ENCODE data around the gene PTPRZ1. TPM values are rescaled to one million over a fixed set of nuclear protein-coding genes. Genes with fewer than 3 reads are reported as not detected.

PTPRZ1 gene
- total and polyA plus RNA-seq, 12 donors: 0.09 to 0.87 (median 0.36) TPM

DNA sequence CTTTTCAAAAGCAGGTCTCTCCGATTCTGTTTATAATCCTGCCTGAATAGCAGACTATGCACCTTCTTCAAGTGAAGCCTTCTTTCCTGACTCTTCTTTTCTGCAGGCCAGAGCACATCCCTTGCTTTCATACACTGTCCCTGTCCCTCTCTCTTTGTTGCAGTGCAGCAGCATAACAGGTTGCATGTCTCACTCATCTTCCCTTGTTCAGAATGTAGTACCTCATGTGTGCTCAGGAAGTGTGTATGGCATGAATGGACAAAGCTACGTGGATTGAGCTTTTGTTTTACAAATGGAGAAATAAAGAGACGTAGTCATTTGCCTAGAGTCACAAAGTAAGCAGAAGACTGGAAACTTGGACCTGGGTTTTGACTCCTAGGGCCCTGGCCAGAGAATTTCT lies 68.0 kb downstream of the PTPRZ1 start:
- Histone ChIP-seq H3K36me3 (no peaks in the 10 kb centered on the region), H3K27ac (no peak overlapping the region), H3K4me3 (no peak overlapping the region), H3K9me3 (no peaks in the 10 kb centered on the region), H3K27me3 (no peaks in the 10 kb centered on the region), H3K4me1 (no peaks in the 10 kb centered on the region)
- ATAC-seq (no peak), DNase-seq (no peak)
- intact Hi-C loops (cut with DNase I): no loop called here
- TF ChIP-seq, protein P1, sequence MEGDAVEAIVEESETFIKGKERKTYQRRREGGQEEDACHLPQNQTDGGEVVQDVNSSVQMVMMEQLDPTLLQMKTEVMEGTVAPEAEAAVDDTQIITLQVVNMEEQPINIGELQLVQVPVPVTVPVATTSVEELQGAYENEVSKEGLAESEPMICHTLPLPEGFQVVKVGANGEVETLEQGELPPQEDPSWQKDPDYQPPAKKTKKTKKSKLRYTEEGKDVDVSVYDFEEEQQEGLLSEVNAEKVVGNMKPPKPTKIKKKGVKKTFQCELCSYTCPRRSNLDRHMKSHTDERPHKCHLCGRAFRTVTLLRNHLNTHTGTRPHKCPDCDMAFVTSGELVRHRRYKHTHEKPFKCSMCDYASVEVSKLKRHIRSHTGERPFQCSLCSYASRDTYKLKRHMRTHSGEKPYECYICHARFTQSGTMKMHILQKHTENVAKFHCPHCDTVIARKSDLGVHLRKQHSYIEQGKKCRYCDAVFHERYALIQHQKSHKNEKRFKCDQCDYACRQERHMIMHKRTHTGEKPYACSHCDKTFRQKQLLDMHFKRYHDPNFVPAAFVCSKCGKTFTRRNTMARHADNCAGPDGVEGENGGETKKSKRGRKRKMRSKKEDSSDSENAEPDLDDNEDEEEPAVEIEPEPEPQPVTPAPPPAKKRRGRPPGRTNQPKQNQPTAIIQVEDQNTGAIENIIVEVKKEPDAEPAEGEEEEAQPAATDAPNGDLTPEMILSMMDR (IDR thresholded peaks at IDR 0.05): no peak
- 35 to 47% methylated on average over 3 of the region's 3 CpGs for WGBS, 2 donors

DNA sequence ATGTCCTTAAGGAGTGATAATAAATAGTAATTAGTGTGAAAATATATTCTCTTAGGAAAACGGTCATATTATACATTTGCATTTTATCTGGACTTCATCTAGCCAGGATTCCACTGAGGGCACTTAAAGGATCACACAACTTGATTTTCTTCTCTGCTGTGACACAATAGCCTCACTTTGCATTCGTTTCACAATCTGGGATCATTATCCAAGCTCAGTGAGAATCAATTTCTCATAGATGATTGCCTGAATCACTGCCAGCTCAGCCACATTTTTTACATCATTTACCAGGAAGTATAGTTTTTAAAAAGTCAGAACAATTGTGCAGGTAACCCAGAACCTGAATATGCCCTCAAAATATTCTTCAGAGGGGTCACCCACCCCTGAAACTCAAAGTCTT lies 68.9 kb downstream of the PTPRZ1 start:
- TF ChIP-seq, protein P1 (IDR thresholded peaks at IDR 0.05): no peak
- no peaks in the 10 kb centered on the region for H3K9me3 ChIP-seq
- 43 to 46% methylated on average over 2 of the region's 2 CpGs for WGBS, 2 donors
- no peaks in the 10 kb centered on the region for H3K4me1 ChIP-seq
- no peak overlapping the region for H3K4me3 ChIP-seq
- no peak overlapping the region for H3K27ac ChIP-seq
- no peaks in the 10 kb centered on the region for H3K36me3 ChIP-seq
- H3K27me3 ChIP-seq: no peaks in the 10 kb centered on the region
- intact Hi-C loops (cut with DNase I): no loop called here
- no peak for DNase-seq
- no peak for ATAC-seq

DNA sequence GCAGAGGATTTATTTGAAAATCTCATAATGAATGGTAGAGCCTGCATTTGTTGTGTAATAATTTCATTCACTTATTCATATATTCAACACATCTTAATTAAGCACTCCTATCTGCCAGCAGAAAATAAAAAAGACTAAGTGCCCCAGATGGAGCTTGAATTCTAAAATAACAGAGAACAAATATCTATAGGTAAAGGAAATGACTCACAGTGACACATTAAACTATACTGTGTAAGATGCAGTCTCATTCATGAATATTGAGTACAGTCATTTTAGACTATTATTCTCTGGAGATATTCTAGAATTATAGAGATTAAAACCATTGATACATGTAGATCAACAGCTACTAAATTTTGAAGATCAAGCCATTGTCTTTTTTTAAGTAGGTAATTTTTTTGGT lies 72.1 kb downstream of the PTPRZ1 start:
- no peak overlapping the region for H3K27ac ChIP-seq
- TF ChIP-seq, protein P1 (IDR thresholded peaks at IDR 0.05): no peak
- ATAC-seq (no peak), DNase-seq (no peak)
- intact Hi-C loops (cut with DNase I): no loop called here
- no peaks in the 10 kb centered on the region for H3K4me1 ChIP-seq
- H3K4me3 ChIP-seq: no peak overlapping the region
- no peaks in the 10 kb centered on the region for H3K36me3 ChIP-seq
- H3K27me3 ChIP-seq: no peaks in the 10 kb centered on the region
- no peaks in the 10 kb centered on the region for H3K9me3 ChIP-seq

DNA sequence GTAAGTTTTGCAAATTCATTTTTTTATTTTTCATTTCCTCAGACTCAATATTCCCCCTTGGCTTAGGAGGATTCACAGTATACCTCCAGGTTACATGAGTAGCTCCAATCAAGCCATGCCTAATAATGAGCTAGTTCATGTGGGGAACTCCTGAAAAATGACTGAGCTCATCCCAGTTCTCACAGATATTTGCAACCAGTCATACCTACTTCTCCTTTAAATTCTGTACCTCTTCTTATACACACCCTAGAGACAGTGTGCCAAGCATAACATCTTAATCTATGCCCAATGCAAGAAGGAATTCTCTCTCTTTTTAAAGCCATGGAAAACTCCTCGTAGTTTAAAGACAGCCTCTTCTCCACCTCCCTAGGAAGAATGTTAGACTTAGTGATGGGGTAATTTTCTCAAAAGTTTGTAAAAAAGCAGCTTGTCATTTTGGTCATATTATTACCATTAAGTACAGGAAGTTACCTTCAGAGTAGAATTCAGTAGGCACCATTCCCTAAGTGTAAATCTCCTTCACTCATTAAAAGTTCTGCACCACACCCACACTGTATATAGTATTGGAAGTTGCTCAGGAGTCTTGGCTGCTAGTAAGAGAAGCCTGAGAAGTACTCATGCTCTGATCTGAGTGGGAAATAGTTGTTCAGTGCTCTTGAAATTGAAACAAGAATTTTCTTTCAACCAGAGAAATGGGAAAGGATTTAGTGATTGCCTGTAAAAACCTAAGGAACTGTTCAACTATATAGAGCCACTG lies 72.7 kb downstream of the PTPRZ1 start:
- 44 to 57% methylated on average over 1 of the region's 1 CpG for WGBS, 2 donors
- no peak for ATAC-seq
- no peak for DNase-seq

More for the DNA sequence above, 72.7 kb downstream of the PTPRZ1 start:
- intact Hi-C loops (cut with DNase I): no loop called here
- H3K36me3 ChIP-seq: no peaks in the 10 kb centered on the region
- H3K9me3 ChIP-seq: no peaks in the 10 kb centered on the region
- H3K27ac ChIP-seq: no peak overlapping the region
- no peak overlapping the region for H3K4me3 ChIP-seq
- TF ChIP-seq, protein P1 (IDR thresholded peaks at IDR 0.05): no peak
- no peaks in the 10 kb centered on the region for H3K4me1 ChIP-seq
- H3K27me3 ChIP-seq: no peaks in the 10 kb centered on the region

Data from heart right ventricle (tissue), 16 donors.